Retina (tissue), 1 donor: ENCODE results near the gene DYNC1H1.
"Not testable (repeated sequence)": the region's sequence is repeated elsewhere in the genome, so short reads cannot be mapped to it uniquely, and the experiment has no call there.

Experiments
- DNase-seq: peaks from one replicate; pipeline ENCODE4 v3.0.0-alpha.2; 2016

Gene DYNC1H1

DNA sequence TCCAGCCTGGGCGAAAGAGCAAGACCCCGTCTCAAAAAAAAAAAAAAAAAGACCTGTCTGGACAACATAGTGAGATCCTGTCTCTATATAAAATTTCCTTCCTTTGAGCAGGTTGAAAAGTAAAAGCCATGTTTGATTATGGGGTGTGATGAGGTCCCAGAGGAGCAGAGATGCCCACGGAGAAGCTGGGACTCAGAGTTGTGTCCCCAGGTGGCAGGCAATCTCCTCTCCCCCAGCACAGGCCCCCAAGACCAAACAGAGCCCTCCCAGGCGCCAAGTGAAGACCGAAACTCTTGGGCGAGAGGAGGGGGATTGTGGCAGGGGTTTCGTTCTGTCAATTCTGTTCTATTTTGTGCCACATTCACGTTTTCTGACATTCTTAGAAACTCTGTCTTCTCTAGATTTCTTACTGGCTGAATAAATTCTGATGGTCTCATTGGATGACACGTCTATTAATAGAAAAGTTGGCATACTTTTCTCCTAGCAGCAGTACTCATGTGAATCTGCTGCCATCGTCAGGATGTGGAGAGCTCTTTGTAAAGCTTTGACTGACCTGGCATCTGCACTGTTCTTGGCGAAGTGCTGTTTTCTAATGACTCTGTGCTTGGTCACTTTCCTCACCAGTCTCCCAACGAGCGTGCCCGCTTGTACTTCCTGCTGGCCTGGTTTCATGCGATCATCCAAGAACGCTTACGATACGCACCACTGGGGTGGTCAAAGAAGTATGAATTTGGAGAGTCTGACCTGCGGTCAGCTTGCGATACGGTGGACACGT lies 79.1 kb downstream of the DYNC1H1 start:
- no peak for DNase-seq

DNA sequence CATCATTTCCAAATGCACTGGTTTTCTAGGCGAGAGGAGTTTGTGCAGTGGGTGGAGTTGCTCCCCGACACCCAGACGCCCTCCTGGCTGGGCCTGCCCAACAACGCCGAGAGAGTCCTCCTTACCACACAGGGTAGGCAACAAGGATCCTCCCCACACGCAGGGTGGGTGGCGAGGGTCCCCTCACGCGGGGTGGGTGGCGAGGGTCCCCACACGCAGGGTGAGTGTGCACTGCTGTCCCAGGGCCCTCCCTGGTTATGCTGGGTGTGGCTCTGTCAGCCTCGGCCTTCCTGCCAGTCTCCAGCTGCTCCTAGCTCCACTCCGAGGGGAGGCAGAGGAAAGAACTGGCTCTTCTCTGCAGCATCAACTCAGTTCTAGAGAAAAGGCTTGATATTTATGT lies 80.2 kb downstream of the DYNC1H1 start:
- no peak for DNase-seq

DNA sequence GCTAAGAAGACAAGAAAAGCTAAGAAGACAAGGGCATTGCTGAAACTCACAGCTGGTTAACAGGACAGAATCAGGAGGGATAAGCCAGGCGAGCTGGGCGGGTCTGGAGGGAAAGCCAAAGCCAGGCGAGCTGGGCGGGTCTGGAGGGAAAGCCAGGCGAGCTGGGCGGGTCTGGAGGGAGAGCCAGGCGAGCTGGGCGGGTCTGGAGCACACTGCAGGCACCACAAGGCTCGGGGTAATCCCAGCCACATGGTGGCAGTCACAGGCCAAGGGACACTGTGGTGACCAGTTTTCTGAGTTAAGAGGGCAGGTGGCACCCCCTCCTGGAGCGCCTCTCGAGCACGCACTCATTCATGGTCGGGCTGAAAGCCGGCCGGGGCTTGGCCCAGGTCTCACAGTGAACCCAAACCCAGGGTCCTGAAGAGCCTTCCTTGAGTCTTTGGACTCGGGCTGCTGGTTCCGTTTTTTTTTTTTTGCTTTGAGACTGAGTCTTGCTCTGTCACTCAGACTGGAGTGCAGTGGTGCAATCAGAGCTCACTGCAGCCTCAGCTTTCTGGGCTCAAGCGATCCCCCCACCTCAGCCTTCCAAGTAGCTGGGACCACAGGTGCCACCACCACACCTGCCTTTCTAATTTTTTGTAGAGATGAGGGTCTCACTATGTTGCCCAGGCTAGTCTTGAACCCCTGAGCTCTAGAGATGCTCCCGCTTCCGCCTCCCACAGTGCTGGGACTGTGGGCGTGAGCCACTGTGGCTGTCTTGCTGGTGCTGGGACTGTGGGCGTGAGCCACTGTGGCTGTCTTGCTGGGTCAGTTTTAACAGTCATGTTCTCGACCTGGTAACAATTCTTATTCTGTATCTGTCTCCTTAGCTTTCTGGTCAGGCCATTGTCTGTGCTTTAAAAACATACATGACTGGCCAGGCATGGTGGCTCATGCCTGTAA lies 82.2 kb downstream of the DYNC1H1 start:
- peak; percentile 74 for DNase-seq

DNA sequence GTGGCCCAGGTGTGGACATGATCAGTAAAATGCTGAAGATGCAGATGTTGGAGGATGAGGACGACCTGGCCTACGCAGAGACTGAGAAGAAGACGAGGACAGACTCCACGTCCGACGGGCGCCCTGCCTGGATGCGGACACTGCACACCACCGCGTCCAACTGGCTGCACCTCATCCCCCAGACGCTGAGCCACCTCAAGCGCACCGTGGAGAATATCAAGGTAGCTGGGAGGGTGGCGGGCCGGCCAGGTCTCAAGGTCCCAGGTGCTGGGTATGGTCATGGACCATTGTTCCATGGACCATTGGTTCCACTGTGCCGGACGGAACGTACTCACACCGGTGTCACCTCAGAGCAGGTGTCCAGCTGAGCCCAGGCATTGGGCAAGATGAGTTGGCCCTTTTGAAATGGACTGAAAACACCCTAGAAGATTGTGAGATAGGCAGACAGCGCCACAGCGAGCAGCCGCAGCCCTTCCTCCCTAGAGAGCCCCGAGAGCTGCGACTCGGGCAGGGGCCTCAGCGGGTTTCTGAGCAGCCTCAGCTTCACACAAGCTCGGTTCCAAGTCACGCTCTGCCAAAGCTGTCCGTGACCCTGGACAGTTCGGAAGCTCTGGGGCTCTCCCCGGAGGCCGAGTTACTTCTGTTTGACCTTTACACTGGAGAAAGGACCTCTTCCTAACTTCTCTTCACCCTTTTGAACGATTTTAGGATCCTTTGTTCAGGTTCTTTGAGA lies 83.6 kb downstream of the DYNC1H1 start:
- no peak for DNase-seq

DNA sequence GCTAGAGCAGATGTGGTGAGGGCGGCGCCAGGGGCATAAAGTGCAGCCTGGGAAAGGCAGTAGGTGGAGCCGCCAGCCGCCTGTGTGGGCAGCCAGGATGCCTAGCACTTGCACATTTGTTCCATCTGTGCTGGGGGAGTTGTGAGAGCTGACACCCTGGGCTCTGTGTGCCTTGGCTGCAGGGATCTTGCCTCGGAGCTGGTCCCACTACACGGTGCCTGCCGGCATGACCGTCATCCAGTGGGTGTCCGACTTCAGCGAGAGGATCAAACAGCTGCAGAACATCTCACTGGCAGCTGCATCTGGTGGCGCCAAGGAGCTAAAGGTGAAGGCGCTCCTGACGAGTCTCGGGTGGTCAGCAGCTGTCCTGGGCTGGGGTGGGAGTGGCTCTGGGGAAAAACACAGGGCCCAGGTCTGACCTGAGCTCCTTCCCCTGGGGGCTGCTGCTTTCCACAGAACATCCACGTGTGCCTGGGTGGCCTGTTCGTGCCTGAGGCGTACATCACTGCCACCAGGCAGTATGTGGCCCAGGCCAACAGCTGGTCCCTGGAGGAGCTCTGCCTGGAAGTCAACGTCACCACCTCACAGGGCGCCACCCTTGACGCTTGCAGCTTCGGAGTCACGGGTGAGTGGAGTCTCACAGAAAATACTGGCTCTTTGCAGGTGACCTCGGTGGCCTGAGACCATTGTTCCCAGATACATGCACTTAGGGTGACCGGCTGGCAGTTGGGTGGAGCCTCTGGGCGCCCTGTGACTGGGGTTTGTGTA lies 85.1 kb downstream of the DYNC1H1 start:
- no peak for DNase-seq

DNA sequence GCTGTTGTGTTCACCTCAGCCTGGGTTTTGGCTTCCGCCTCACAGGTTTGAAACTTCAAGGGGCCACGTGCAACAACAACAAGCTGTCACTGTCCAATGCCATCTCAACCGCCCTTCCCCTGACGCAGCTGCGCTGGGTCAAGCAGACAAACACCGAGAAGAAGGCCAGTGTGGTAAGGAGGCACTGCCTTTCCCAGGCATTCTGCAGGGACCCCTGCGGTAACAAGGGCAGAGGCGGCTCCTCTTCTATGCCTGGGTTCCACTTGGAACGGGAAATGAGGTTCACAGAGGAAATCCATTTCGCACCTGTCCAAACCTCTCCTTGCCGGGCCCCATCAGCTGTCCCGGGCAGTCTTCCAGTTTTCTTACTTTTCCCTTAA lies 85.6 kb downstream of the DYNC1H1 start:
- DNase-seq = no peak

DNA sequence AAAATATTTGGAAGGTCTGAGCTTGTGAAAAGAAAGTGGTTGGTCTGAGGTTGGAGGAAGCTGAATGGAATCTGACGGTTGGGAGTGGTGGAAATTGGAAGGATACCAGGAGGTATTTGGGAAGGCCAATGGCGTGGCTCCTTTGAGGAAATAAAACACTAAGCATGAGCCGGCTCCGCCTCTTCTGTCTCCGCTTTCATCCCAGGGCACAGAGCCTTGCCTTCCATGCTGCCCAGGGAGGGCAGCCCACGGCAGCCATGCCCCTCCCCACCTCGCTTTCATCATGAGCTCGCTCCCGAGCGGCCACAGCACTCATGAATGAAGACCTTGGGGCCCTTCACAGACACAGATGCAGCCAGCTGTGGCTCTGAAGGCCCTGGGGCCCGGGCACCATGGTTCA lies 86.3 kb downstream of the DYNC1H1 start:
- DNase-seq = no peak

DNA sequence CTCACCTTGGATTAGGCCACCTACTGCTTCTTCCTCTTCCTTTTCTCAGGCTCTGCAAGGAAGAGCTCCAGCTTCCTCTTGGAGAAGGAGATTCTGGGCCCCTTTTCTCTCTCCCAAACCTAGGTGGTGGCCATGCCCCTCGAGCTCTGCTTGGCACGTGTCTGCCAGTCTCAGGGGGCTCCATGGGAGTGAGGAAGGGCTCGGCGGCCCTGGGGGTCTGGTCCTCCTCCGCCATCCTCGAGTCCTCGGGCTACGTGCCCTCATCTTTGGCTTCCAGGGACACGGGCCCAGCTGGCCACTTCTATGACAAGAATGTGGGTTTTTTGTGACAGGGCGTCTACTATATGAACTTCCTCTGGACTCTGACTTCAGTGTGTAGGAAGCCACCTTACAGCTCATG lies 88.1 kb downstream of the DYNC1H1 start:
- DNase-seq = no peak

DNA sequence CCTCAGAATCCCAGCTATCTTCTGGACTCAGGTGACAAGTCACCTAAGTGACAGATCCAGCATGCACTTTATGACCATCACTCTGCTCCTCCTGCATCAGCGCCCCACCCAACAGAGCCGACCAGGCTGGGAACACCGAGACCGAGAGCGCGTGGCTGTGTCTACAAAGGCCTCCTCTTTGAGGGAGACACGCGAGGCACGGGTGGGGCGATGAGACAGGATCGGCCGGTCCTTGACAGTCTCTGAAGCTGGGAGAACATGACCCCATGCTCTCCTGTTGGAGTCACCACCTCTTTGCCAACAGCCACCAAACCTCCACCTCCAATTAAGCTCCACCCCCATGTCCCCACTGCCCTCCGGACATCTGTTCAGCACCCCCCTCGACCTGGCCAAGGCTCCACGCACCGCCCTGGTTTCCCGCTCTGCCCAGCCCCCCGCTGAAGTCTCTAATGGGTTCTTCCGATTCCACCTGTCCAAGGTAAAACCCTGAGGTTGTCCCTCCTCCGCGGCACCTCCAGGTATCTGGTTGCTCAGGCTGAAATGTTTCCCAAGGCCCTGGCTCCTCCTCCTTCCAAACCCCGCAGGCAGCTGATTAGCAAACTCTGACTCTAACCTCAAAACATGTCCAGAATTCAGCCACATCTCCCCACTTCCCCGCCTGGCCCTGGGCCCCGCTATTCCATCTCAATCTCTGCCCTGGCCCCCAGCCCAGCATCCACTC lies 91.0 kb downstream of the DYNC1H1 start:
- DNase-seq = no peak

DNA sequence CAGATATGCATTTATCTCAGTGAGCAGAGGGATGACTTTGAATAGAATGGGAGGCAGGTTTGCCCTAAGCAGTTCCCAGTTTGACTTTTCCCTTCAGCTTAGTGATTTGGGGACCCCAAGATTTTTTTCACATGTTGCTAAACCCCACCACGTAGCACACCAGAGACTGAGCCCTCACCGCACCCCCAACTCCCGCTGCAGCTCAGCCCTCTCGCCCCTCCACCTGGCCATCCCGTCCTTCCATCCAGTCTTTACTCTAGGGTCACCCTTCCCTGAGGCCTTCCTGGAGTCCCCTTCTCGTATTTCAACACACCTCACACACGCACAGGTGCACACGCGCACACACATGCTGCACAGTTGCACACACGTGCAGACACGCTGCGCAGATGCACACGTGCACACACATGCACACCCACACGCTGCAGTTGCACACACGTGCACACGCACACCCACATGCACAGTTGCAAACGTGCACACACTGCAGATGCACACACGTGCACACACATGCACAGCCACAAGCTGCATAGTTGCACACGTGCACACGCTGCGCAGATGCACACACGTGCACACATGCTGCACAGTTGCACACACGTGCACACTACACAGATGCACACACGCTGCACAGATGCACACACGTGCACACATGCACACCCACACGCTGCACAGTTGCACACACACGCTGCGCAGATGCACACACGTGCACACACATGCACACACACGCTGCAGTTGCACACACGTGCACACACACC lies 92.5 kb downstream of the DYNC1H1 start:
- no peak for DNase-seq

DNA sequence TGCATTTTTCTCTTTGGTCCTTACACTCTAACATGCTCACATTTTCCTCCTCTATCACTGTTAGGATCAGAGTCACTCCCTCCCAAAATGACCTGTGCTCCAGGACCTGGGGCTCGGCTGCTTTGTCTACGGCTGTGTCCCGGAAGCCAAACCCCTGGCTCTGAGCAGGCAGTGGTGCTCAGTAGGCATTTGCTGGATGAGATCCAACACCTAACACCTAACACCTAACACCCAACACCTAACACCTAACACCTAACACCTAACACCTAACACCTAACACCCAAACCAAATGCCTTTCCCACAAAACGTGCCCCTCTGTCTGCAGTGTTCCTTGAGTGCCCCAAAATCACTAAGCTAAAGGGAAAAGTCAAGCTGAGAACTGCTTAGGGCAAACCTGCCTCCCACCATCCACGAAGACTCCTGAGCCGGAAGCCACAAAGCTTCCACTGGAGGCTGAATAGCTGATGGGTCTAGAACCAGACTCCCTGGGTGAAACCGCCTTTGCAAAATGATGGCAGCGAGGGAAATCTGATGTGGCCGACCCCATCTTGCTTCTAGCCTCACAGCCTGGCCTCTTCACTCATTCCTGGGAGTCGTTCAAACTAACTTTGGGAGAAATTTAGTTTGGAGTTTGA lies 93.2 kb downstream of the DYNC1H1 start:
- DNase-seq = no peak

DNA sequence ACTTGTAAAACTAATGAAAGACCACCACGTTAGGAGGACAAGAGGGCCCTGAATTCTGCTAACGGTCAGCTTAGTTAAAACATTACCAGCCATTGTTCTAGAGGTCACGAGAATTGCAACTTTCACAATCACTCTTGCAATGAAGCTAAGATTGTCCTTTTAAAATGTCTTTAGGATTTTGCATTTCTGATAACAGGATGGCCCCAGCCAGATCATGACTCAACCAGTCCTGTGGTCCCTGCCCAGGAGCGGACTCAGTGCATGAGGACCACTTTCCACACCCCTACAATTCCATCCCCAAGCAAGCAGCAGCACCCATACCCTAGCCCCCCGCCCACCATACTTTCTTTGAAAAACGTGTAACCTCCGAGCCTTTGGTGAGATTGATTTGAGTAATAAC lies 93.8 kb downstream of the DYNC1H1 start:
- no peak for DNase-seq

DNA sequence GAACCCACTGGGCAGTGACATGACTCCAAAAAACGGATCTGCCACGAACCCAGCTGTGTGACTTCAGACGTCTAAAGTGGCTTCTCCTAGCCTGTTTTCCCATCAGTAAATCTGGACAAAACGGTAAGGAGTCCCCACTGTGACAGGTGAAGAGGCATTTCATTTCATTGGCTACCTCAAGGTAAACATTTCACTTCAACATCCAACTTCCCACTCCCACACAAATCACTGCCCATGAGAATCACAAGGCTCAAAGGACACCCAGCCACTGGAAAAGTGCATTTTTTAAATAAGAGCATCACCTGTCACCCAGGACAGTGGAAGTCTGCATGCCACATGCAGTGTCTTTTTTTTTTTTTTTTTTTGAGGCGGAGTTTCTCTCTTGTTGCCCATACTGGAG lies 94.6 kb downstream of the DYNC1H1 start:
- no peak for DNase-seq

DNA sequence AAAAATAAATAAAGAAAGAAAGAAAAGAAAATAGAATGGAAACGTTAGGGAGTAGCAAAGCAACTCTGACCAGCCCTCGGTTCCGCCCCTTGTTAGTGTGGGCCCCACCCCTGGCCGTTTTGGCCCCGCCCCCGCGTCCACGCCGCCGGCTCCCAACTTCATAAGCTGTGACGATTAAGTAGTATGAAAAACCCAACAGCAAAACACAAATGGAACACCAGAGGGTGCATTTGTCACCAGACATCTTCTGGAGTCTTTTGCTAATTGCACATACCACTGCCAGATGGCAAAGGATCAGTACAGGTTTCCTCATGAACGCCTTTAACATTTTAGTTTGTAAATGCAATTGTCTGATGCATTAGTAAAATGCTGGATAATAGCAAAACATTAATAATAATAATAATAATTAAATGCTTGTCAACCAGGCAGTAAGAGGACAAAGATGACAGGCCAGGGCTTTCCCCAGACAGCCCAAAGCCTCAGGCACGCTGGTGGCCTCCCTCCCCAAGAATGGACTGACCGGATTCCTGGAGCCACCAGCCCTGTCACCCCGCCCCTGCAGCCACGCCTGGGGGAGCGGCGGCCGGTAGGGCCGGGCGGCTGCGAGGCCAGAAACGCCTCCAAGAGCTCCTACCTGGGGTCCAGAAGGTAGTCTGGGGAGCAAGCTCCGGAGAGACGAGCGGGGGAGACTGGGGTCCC lies 98.9 kb downstream of the DYNC1H1 start:
- peak; percentile 59 for DNase-seq

DNA sequence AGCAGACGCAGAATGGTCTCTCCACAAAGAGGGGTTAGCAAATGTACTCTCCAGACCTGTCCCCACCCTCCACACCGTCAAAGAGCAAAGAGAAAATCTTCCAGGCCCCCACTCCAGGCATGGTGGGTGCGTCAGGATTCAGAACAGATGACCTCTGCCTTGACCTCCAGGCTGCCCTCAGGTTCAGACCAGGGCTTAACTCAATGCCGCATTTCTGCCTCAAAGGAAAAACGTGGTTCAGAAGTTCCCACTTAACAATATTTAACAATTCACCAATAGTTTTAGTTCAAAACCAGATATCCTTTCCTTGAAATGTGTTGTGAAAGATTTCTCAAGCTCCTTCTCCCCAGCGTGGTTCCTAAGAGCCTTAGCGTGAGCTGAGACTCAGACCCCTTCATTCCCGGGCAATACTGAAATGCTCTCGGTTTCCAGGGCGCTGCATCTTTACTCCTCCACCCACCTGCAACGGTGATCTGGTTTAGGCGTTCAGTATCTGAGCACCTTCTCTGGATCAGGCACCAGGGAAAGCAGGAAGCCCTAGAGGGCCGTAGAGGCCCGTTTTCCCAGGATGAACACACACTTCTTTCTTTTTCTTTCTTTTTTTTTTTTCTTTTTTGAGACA lies 99.5 kb downstream of the DYNC1H1 start:
- no peak for DNase-seq

DNA sequence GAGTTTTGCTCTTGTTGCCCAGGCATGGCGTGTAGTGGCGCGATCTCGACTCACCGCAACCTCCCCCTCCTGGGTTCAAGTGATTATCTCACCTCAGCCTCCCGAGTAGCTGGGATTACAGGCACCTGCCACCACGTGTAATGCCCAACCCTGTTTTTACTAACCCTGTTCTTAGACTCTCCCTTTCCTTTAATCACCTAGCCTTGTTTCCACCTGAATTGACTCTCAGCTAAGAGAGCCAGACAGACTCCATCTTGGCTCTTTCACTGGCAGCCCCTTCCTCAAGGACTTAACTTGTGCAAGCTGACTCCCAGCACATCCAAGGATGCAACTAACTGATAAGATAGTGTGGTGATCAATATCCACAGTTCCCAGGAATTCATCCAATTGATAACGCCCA lies 100.2 kb downstream of the DYNC1H1 start:
- DNase-seq = not testable (repeated sequence)

DNA sequence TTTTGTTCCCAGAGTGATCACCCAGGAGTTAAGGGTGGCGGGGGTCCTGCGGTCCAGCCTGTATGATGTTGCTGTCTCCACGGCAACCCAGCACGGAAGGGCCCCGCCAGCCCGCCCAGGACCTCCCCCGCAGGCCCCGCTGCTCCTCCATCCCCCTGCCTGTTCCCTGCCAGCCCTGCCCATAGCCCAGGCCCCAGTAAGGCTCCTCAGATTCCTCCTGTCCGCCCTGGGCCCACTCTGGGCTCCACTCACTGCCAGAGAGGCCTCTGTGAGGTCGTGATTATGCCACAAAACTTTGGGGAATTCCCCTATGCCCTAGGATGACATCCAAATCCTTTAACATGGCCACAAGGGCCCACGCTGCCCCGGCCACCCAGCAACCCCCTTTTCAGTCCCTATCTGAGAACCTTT lies 101.7 kb downstream of the DYNC1H1 start:
- DNase-seq = no peak

DNA sequence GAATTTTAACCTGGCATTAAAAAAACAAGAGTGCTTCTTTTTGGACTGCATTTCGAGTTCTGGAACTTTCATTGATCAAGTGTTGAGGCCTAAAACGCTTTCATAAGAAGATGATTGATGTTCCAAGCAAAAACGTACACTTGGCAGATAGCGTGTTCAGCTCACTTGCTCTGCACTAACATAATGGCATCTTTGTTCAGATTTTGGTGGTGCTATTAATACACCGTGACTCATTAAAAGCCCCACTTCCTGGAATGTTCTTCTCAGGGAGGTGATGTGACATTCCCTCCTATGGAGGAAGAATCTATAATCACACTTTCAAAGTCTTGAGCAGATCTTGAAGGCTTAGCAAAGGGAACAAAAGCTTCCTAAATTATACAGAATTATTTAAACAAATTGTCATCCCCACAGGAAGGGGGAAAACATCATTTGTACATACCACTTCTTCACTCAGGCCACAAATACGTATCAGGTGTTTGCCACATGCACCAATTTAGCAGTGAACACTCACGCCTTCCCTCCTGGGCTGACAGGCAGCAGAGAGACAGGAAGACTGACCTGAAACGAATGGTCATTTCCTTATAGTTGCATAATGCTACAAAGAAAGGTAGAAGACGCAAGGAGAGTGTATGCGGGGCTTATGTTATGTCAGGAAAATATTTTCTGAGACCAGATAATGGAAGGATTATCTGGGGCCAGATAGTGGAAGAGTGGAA lies 107.1 kb downstream of the DYNC1H1 start:
- no peak for DNase-seq

DNA sequence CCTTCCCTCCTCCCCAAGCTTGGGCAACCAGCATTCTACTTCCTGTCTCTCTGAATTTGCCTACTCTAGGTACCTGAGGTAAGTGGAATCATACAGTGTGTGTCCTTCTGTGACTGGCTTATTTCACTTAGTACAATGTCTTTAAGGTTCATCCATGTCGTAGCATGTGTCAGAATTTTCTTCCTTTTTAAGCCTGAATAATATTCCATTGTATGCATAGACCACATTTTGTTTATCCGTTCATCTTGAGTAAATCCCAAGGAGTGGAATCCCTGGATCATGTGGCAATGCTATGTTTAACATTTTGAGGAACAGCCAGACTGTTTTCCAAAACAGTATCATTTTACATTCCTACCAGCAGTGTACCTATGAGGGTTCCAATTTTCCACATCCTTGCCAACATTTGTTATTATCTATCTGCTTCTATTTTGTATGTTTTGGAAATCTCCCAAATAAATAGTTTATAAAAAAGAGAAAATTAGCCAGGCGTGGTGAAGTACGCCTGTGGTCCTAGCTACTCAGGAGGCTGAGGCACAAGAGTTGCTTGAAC lies 110.1 kb downstream of the DYNC1H1 start:
- no peak for DNase-seq
